Activated CD8-positive, alpha-beta memory T cell treated with anti-CD3 and anti-CD28 coated beads, Interleukin-2, amount 50 U/mL, for 1 hour (primary cell): ENCODE results near the gene CASP8.
A peak's percentile ranks its signal among the peaks of the same experiment; 100 is the strongest.
"Not testable (repeated sequence)": the region's sequence is repeated elsewhere in the genome, so short reads cannot be mapped to it uniquely, and the experiment has no call there.

ENCODE experiments used
- DNase-seq: peaks from one replicate; pipeline ENCODE4 v3.0.0-alpha.2; 2020; ENCODE audit errors: extremely low read depth

The CASP8 gene

GRCh38 chr2:201260302-201260800 lies at the start of gene CASP8:
TSS of gene CASP8 (plus strand) at chr2:201260536. CDS start at chr2:201266487, 5,951 bp downstream.
- DNase-seq = peak; percentile 43

- no peak for DNase-seq
Measured at GRCh38 chr2:201215963-201216362, 44.4 kb upstream of the CASP8 start.

GRCh38 chr2:201216918-201217317 lies 43.4 kb upstream of the CASP8 start:
- DNase-seq = no peak

GRCh38 chr2:201218780-201219179 lies 41.6 kb upstream of the CASP8 start:
- DNase-seq = no peak

GRCh38 chr2:201219328-201220096 lies 40.8 kb upstream of the CASP8 start:
- no peak for DNase-seq

- DNase-seq = no peak
Measured at GRCh38 chr2:201220102-201220570, 40.2 kb upstream of the CASP8 start.

- DNase-seq = no peak
Measured at GRCh38 chr2:201223089-201224073, 37.0 kb upstream of the CASP8 start.

GRCh38 chr2:201228271-201228911 lies 31.9 kb upstream of the CASP8 start:
- DNase-seq = no peak

GRCh38 chr2:201228912-201229290 lies 31.4 kb upstream of the CASP8 start:
- no peak for DNase-seq

GRCh38 chr2:201231781-201232466 lies 28.4 kb upstream of the CASP8 start:
- DNase-seq = peak; percentile 92

GRCh38 chr2:201232467-201232815 lies 27.9 kb upstream of the CASP8 start:
- DNase-seq = no peak

- peak; percentile 65 for DNase-seq
Measured at GRCh38 chr2:201233192-201233811, 27.0 kb upstream of the CASP8 start.

- no peak for DNase-seq
Measured at GRCh38 chr2:201233812-201234662, 26.3 kb upstream of the CASP8 start.

- no peak for DNase-seq
Measured at GRCh38 chr2:201234663-201235135, 25.6 kb upstream of the CASP8 start.

GRCh38 chr2:201235860-201236811 lies 24.2 kb upstream of the CASP8 start:
- peak; percentile 43 for DNase-seq

GRCh38 chr2:201237486-201238123 lies 22.7 kb upstream of the CASP8 start:
- no peak for DNase-seq

GRCh38 chr2:201239167-201239935 lies 21.0 kb upstream of the CASP8 start:
- DNase-seq = not testable (repeated sequence)
